ENCODE data around the gene ODAD4.

ODAD4 gene

GRCh38 chr17:41957031-41957868 is 26.8 kb downstream of the ODAD4 start:
- no peak overlapping the region for H3K4me3 ChIP-seq (ENCODE audit: low read depth, low read length)
- DNase-seq (ENCODE audit: low read depth, low spot score): no peak
- POLR2A ChIA-PET: interaction anchor here (0.9 kb wide), 1 partner anchor 26 kb away, joined by 3 read pairs; no protein-coding TSS in a partner anchor
- no peak for TF ChIP-seq CTCF (IDR thresholded peaks at IDR 0.05; ENCODE audit: insufficient read depth, low read length, missing control alignments)
- CTCF ChIA-PET: interaction anchor here (0.7 to 11.2 kb wide), 7 partner anchors 9 to 220 kb away, joined by 3 to 129 read pairs (median 5); partner anchors contain the start of genes ACLY, CNP and DHX58

- ChIA-PET POLR2A (interaction anchor here (0.9 kb wide), 1 partner anchor 27 kb away, joined by 3 read pairs; no protein-coding TSS in a partner anchor), CTCF (interaction anchor here (0.6 to 11.2 kb wide), 11 partner anchors 8 to 221 kb away, joined by 3 to 131 read pairs (median 5); partner anchors contain the start of genes ACLY, CNP, DHX58 and HSPB9)
- no peak for DNase-seq (ENCODE audit: low read depth, low spot score)
- no peak for TF ChIP-seq CTCF (IDR thresholded peaks at IDR 0.05; ENCODE audit: insufficient read depth, low read length, missing control alignments)
- no peak overlapping the region for H3K4me3 ChIP-seq (ENCODE audit: low read depth, low read length)
These were observed 27.5 kb downstream of the ODAD4 start for GRCh38 chr17:41957869-41958439.

- no peak overlapping the region for H3K4me3 ChIP-seq (ENCODE audit: low read depth, low read length)
- ChIA-PET CTCF (interaction anchor here (0.7 to 11.2 kb wide), 27 partner anchors 10 to 263 kb away, joined by 3 to 131 read pairs (median 4); partner anchors contain the start of genes ACLY, DHX58, HAP1 and HSPB9), POLR2A (interaction anchor here (0.8 kb wide), 1 partner anchor 147 kb away, joined by 4 read pairs; the partner anchor contains the start of gene P3H4)
- DNase-seq (ENCODE audit: low read depth, low spot score): no peak
- no peak for TF ChIP-seq CTCF (IDR thresholded peaks at IDR 0.05; ENCODE audit: insufficient read depth, low read length, missing control alignments)
These were observed 28.6 kb downstream of the ODAD4 start for GRCh38 chr17:41959030-41959335.

GRCh38 chr17:41959336-41960095 is 29.1 kb downstream of the ODAD4 start:
- ChIA-PET POLR2A (interaction anchor here (0.8 kb wide), 1 partner anchor 148 kb away, joined by 4 read pairs; the partner anchor contains the start of gene P3H4), CTCF (interaction anchor here (0.6 to 11.2 kb wide), 29 partner anchors 10 to 263 kb away, joined by 3 to 131 read pairs (median 4); partner anchors contain the start of genes ACLY, DHX58, HAP1 and HSPB9)
- H3K4me3 ChIP-seq (ENCODE audit: low read depth, low read length): no peak overlapping the region
- peak; percentile 45 for TF ChIP-seq CTCF (IDR thresholded peaks at IDR 0.05; ENCODE audit: insufficient read depth, low read length, missing control alignments)
- DNase-seq (ENCODE audit: low read depth, low spot score): no peak

- POLR2A ChIA-PET: no interaction called here
- CTCF ChIA-PET: interaction anchor here (0.7 to 11.2 kb wide), 19 partner anchors 8 to 450 kb away, joined by 3 to 131 read pairs (median 10); partner anchors contain the start of genes ACLY, DHX58, DNAJC7 and HSPB9
- DNase-seq (ENCODE audit: low read depth, low spot score): no peak
- H3K4me3 ChIP-seq (ENCODE audit: low read depth, low read length): no peak overlapping the region
- no peak for TF ChIP-seq CTCF (IDR thresholded peaks at IDR 0.05; ENCODE audit: insufficient read depth, low read length, missing control alignments)
These were observed 31.7 kb downstream of the ODAD4 start for GRCh38 chr17:41962111-41962510.
